NCI-H1436 (cell line): ENCODE measurements around the gene RABAC1.
"Not testable (repeated sequence)": the region's sequence is repeated elsewhere in the genome, so short reads cannot be mapped to it uniquely, and the experiment has no call there.

Experiments used
- DNase-seq: peaks from one replicate; lab custom pipeline; 2025; lab: John Stamatoyannopoulos, UW

RABAC1 gene, protein sequence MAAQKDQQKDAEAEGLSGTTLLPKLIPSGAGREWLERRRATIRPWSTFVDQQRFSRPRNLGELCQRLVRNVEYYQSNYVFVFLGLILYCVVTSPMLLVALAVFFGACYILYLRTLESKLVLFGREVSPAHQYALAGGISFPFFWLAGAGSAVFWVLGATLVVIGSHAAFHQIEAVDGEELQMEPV

GRCh38 chr19:41959056-41960053 lies at the start of gene RABAC1:
TSS of gene RABAC1 (minus strand) at chr19:41959321. CDS start at chr19:41959292, 29 bp downstream.
- peak; percentile 86 for DNase-seq

GRCh38 chr19:42006569-42006968 lies 47.4 kb upstream of the RABAC1 start:
- DNase-seq = no peak

GRCh38 chr19:42005504-42005903 lies 46.4 kb upstream of the RABAC1 start:
- no peak for DNase-seq

GRCh38 chr19:42003506-42004294 lies 44.6 kb upstream of the RABAC1 start:
- DNase-seq = no peak

DNA sequence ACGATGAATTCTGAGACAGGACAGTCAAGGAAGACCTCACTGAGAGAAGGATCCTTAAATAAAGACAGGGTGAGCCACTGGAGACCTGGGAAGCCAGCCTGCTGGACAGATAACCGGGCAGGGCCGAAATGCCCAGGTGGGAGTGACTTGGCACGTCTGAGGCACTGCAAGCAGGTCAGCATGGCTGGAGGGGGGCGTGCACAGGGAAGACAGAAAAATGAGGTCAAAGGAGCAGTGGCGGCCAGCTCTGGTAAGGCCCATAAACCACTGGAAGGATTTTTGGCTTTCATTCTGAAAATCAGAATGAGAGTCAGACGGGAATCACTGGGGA lies 40.7 kb upstream of the RABAC1 start:
- DNase-seq = no peak

DNA sequence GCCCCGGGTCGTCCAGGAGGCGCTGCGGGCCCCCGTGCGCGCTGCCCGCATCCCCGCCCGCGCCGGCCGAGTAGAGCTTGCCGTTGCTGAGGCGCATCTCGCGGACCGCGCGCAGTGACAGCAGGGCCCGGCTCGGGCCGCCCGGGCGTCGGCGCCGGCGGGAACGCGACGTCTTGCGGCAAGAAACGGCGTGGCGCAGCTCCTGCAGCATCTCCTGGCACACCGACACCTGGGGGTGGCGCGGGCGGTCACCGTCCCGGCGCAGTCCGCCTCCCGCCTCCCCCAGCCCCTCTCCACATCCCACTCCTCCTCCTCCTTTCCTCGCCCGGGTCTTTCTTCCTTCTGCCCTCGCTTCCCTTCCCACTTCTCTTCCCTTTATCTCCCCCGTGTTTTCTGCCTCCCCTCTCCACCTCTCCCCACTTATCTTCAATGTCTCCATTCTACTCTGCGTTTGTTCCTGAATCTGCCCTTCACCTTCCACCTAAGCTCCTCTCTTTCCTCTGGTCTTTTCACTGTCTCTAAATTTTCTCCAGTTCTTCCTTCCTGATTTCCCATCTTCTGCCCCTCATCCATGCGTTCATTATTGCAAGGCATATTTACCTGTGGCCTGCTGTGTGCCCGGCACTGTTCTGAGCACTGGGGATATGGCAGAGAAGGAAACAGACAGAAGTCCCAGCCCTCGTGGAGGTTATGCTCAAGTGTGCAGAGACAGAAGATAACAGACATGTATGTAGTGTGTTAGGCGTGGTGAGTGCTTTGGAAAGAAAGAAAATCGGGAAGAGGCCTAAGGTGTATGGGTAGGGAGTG lies 40.2 kb upstream of the RABAC1 start:
- no peak for DNase-seq

GRCh38 chr19:41998246-41999020 lies 39.3 kb upstream of the RABAC1 start:
- peak; percentile 53 for DNase-seq

- DNase-seq = no peak
Observed at GRCh38 chr19:41997851-41998229, 38.7 kb upstream of the RABAC1 start.

DNA sequence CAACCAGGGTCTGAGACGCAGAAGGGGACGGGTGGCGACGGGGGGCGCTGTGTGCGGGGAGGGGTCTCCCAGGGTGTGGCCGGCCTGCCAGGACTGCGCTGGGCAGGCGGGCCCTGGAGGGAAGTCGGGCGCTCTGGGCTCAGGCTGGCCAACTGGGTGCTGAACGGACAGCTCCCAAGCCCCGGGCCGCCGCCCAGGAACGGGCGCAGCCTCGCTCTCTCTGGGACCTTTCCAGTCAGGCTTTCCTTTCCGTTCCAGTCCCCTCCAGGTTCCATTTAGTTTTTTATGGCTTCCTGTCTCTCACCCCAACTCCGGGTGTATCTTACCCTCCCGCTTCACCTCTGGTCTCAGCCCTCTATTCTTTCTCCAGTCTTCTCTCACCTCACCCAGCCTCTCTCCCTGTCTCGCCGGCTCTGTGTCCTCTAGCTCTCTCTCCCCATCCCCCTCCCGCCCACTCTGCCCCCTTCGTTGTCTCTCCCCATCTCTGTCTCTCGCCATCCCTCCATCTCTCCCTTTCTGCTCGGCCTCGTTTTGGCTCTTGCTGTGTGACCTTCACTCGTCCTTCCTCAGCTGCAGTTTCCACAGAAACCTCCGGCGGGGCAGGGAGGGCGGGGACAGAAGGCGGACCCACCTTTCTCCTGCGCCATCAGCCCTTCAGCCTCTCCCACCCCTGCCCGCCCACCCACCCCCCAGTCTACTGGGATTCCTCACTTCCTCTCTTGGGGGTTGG lies 38.2 kb upstream of the RABAC1 start:
- DNase-seq = peak; percentile 55

DNA sequence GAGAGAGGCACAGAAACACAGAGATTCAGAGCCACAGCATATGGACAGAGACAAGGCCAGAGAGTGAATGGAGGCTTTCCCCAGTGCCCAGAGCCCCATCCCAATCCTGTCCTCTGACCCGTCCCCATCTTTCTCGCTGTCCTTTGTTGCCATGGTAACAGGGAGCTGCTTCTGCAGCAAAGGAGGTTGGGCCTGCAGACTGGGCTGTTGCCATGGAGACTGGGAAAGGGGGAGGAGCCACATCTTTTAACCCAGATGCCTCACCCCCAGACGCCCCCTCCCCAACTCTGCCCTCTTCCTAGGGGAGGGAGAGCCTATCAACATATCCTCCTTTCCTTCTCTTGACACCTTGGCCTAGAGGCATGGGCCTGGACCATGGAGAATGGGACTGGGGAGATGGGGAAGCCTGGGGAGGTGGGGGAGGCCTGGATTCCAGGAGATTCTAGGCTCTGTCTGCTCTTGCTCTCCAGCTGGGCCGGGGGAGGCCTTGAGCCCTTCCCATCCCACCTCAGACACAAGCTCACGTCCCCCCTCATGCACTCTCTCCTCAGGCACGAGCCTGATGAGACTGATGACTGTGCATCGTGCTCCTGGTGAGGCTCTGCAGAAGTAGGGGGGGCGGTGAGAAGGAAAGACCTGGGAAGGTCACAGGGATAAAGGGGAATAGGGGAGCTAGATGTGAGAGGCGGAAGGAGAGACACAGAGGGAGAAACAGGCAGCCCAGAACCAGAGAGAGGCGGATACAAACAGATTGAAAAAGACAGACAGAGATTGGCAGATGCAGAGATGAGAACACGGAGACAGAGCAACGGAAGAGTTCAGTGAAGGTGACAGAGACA lies 37.1 kb upstream of the RABAC1 start:
- DNase-seq = peak; percentile 57

GRCh38 chr19:41994994-41995958 lies 36.2 kb upstream of the RABAC1 start:
- DNase-seq = no peak

- peak; percentile 54 for DNase-seq
Observed at GRCh38 chr19:41994521-41994971, 35.4 kb upstream of the RABAC1 start.

- peak; percentile 74 for DNase-seq
Observed at GRCh38 chr19:41993612-41994483, 34.7 kb upstream of the RABAC1 start, which contains the start of gene ATP1A3. TSS of gene ATP1A3 (minus strand) at chr19:41994230. CDS start at chr19:41994076, 154 bp downstream.

- not testable (repeated sequence) for DNase-seq
Observed at GRCh38 chr19:41991925-41992569, 32.9 kb upstream of the RABAC1 start.

GRCh38 chr19:41991025-41991424 lies 31.9 kb upstream of the RABAC1 start:
- DNase-seq = no peak

DNA sequence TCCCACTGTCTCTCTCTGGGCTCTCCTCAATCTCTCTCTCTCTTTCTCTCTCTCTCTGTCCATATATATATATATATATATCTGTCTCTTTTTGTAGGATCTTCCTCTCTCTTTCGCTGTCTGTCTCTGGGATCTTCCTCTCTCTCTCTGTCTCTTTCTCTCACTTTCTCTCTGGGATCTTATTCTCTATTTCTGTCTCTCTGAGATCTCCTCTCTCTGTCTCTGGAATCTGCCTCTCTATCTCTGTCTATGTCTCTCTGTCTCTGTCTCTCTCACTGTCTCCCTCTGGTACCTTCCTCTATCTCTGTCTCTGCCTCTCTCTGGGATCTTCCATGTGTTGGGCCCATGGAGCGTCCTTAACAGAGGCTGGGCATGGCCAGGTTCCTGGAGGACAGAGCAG lies 31.5 kb upstream of the RABAC1 start:
- DNase-seq = no peak
